ENCODE measurements around the gene GRID2.

The GRID2 gene

DNA sequence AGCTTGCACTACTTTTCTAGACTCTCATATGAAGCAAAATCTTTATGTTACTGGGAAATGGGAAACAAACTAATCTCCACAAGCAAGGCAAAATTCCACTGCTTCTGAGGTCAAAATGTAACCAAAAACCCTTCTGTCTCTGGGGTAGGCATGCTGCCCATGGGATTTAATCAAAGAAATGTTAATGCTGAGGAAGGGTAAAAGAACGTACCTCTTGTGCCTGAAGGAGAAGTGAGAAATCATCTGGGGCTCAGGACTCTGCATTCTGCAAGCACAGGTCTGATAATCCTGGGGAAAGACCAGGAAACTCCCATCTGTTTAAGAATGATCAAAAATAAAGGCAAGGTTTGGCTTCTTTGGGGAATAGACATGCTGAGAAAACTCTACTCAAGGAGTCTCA lies 184.7 kb downstream of the GRID2 start:
- TF ChIP-seq BACH2 (CRISPR knock-in tag; IDR thresholded peaks at IDR 0.05; ENCODE audit: borderline replicate concordance) (no peak), ISL1 (CRISPR knock-in tag; IDR thresholded peaks at IDR 0.05) (no peak), ZC3H10 (CRISPR knock-in tag; IDR thresholded peaks at IDR 0.05) (no peak), ZNF8 (CRISPR knock-in tag; IDR thresholded peaks at IDR 0.05) (no peak), OSR1 (CRISPR knock-in tag; IDR thresholded peaks at IDR 0.05) (no peak), ESRRG (CRISPR knock-in tag; IDR thresholded peaks at IDR 0.05) (no peak), ZNF70 (CRISPR knock-in tag; IDR thresholded peaks at IDR 0.05) (no peak), ZFP30 (CRISPR knock-in tag; IDR thresholded peaks at IDR 0.05) (no peak), RARB (CRISPR knock-in tag; IDR thresholded peaks at IDR 0.05) (no peak), TCF4 (CRISPR knock-in tag; IDR thresholded peaks at IDR 0.05; ENCODE audit: borderline replicate concordance) (no peak), ZNF565 (CRISPR knock-in tag; conservative IDR thresholded peaks at IDR 0.05; ENCODE audit: low read depth) (no peak)
- TF ChIP-seq, protein P1, sequence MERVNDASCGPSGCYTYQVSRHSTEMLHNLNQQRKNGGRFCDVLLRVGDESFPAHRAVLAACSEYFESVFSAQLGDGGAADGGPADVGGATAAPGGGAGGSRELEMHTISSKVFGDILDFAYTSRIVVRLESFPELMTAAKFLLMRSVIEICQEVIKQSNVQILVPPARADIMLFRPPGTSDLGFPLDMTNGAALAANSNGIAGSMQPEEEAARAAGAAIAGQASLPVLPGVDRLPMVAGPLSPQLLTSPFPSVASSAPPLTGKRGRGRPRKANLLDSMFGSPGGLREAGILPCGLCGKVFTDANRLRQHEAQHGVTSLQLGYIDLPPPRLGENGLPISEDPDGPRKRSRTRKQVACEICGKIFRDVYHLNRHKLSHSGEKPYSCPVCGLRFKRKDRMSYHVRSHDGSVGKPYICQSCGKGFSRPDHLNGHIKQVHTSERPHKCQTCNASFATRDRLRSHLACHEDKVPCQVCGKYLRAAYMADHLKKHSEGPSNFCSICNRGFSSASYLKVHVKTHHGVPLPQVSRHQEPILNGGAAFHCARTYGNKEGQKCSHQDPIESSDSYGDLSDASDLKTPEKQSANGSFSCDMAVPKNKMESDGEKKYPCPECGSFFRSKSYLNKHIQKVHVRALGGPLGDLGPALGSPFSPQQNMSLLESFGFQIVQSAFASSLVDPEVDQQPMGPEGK (CRISPR knock-in tag; IDR thresholded peaks at IDR 0.05; ENCODE audit: borderline replicate concordance): no peak
- TF ChIP-seq, protein P2, sequence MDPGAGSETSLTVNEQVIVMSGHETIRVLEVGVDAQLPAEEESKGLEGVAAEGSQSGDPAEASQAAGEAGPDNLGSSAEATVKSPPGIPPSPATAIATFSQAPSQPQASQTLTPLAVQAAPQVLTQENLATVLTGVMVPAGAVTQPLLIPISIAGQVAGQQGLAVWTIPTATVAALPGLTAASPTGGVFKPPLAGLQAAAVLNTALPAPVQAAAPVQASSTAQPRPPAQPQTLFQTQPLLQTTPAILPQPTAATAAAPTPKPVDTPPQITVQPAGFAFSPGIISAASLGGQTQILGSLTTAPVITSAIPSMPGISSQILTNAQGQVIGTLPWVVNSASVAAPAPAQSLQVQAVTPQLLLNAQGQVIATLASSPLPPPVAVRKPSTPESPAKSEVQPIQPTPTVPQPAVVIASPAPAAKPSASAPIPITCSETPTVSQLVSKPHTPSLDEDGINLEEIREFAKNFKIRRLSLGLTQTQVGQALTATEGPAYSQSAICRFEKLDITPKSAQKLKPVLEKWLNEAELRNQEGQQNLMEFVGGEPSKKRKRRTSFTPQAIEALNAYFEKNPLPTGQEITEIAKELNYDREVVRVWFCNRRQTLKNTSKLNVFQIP (CRISPR knock-in tag; IDR thresholded peaks at IDR 0.05; ENCODE audit: borderline replicate concordance, low read depth): no peak
- TF ChIP-seq, protein P3, sequence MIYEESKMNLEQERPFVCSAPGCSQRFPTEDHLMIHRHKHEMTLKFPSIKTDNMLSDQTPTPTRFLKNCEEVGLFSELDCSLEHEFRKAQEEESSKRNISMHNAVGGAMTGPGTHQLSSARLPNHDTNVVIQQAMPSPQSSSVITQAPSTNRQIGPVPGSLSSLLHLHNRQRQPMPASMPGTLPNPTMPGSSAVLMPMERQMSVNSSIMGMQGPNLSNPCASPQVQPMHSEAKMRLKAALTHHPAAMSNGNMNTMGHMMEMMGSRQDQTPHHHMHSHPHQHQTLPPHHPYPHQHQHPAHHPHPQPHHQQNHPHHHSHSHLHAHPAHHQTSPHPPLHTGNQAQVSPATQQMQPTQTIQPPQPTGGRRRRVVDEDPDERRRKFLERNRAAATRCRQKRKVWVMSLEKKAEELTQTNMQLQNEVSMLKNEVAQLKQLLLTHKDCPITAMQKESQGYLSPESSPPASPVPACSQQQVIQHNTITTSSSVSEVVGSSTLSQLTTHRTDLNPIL (CRISPR knock-in tag; IDR thresholded peaks at IDR 0.05; ENCODE audit: low read depth): no peak
- TF ChIP-seq, protein P4, sequence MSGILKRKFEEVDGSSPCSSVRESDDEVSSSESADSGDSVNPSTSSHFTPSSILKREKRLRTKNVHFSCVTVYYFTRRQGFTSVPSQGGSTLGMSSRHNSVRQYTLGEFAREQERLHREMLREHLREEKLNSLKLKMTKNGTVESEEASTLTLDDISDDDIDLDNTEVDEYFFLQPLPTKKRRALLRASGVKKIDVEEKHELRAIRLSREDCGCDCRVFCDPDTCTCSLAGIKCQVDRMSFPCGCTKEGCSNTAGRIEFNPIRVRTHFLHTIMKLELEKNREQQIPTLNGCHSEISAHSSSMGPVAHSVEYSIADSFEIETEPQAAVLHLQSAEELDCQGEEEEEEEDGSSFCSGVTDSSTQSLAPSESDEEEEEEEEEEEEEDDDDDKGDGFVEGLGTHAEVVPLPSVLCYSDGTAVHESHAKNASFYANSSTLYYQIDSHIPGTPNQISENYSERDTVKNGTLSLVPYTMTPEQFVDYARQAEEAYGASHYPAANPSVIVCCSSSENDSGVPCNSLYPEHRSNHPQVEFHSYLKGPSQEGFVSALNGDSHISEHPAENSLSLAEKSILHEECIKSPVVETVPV (CRISPR knock-in tag; IDR thresholded peaks at IDR 0.05): no peak
- TF ChIP-seq, protein P5, sequence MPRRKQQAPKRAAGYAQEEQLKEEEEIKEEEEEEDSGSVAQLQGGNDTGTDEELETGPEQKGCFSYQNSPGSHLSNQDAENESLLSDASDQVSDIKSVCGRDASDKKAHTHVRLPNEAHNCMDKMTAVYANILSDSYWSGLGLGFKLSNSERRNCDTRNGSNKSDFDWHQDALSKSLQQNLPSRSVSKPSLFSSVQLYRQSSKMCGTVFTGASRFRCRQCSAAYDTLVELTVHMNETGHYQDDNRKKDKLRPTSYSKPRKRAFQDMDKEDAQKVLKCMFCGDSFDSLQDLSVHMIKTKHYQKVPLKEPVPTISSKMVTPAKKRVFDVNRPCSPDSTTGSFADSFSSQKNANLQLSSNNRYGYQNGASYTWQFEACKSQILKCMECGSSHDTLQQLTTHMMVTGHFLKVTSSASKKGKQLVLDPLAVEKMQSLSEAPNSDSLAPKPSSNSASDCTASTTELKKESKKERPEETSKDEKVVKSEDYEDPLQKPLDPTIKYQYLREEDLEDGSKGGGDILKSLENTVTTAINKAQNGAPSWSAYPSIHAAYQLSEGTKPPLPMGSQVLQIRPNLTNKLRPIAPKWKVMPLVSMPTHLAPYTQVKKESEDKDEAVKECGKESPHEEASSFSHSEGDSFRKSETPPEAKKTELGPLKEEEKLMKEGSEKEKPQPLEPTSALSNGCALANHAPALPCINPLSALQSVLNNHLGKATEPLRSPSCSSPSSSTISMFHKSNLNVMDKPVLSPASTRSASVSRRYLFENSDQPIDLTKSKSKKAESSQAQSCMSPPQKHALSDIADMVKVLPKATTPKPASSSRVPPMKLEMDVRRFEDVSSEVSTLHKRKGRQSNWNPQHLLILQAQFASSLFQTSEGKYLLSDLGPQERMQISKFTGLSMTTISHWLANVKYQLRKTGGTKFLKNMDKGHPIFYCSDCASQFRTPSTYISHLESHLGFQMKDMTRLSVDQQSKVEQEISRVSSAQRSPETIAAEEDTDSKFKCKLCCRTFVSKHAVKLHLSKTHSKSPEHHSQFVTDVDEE (CRISPR knock-in tag; IDR thresholded peaks at IDR 0.05): no peak
- ATAC-seq: no peak

DNA sequence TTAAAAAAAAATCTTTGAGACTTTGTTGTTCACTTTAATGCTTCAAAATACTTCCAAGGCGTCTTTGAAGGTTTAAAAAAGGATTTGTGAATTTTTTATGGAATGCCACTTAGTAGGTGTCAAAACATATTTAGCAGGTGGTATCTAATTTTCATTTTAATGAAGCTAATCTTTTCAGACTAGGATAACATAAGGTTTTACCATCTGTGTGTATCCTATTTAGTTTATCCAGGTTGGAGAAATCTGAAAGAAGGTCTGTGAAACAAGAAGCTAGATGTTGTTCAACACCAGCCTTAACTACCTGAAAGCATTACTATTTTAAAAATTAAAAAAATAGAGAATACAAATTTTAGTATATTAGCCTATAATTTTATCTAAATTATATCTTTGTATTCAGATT lies 193.4 kb downstream of the GRID2 start:
- no peak for ATAC-seq
- TF ChIP-seq TOX (CRISPR knock-in tag; IDR thresholded peaks at IDR 0.05; ENCODE audit: borderline replicate concordance) (no peak), SNAI2 (CRISPR knock-in tag; IDR thresholded peaks at IDR 0.05) (no peak), ESRRG (CRISPR knock-in tag; IDR thresholded peaks at IDR 0.05) (no peak), ZFP3 (CRISPR knock-in tag; IDR thresholded peaks at IDR 0.05) (no peak), BACH2 (CRISPR knock-in tag; IDR thresholded peaks at IDR 0.05; ENCODE audit: borderline replicate concordance) (no peak), ZNF8 (CRISPR knock-in tag; IDR thresholded peaks at IDR 0.05) (no peak), ZNF70 (CRISPR knock-in tag; IDR thresholded peaks at IDR 0.05) (no peak), ZFP30 (CRISPR knock-in tag; IDR thresholded peaks at IDR 0.05) (no peak), CSDC2 (CRISPR knock-in tag; IDR thresholded peaks at IDR 0.05) (no peak), ARNTL (CRISPR knock-in tag; IDR thresholded peaks at IDR 0.05; ENCODE audit: borderline replicate concordance, low read depth) (no peak), ZNF565 (CRISPR knock-in tag; conservative IDR thresholded peaks at IDR 0.05; ENCODE audit: low read depth) (no peak), RARB (CRISPR knock-in tag; IDR thresholded peaks at IDR 0.05) (no peak)
- TF ChIP-seq, protein P2 (CRISPR knock-in tag; IDR thresholded peaks at IDR 0.05; ENCODE audit: borderline replicate concordance, low read depth): no peak
- TF ChIP-seq, protein P1 (CRISPR knock-in tag; IDR thresholded peaks at IDR 0.05; ENCODE audit: borderline replicate concordance): no peak
- TF ChIP-seq, protein P4 (CRISPR knock-in tag; IDR thresholded peaks at IDR 0.05): no peak
- TF ChIP-seq, protein P5 (CRISPR knock-in tag; IDR thresholded peaks at IDR 0.05): no peak

All from SK-N-SH treated with all-trans-retinoic acid at 6 μM for 48 hours (cell line).